Cardiac muscle cell (in vitro differentiated cells and primary cell): ENCODE data around the gene NFATC2. TPM values are rescaled to one million over a fixed set of nuclear protein-coding genes. Genes with fewer than 3 reads are reported as not detected.

Experiments used
- DNase-seq, 2 donors: peaks; one replicate each; pipeline versions ENCODE4 v3.0.0 to v3.0.0-alpha.2; 2010 to 2017; ENCODE audit warnings: low read depth in 1 of 2, low spot score in 1 of 2
- H3K27ac ChIP-seq: fragments of 200-600 bp; sonication (generic); 2 replicates; pipeline ENCODE4 v1.5.1; 2016
- H3K27me3 ChIP-seq: fragments of 200-600 bp; sonication (generic); 2 replicates; pipeline ENCODE4 v1.6.0; 2016; ENCODE audit warnings: control low read depth
- H3K36me3 ChIP-seq: fragments of 200-600 bp; sonication (generic); 2 replicates; pipeline ENCODE4 v1.5.1; 2016; ENCODE audit warnings: control low read depth
- H3K4me1 ChIP-seq: fragments of 200-600 bp; sonication (generic); 2 replicates; pipeline ENCODE4 v1.8.1; 2017; ENCODE audit warnings: low read depth, mild to moderate bottlenecking, mixed run types
- H3K4me3 ChIP-seq: fragments of 200-600 bp; sonication (generic); 2 replicates; pipeline ENCODE4 v1.5.1; 2016; ENCODE audit warnings: mild to moderate bottlenecking
- H3K9me3 ChIP-seq: fragments of 200-600 bp; sonication (generic); 2 replicates; pipeline ENCODE4 v1.5.1; 2017; ENCODE audit warnings: low read depth, mild to moderate bottlenecking, control low read depth
- CTCF ChIP-seq: IDR thresholded peaks from 2 replicates; pipeline ENCODE4 v1.5.1; 2012; ENCODE audit warnings: low read depth, mild to moderate bottlenecking, low read length
- polyA plus RNA-seq: library from polyadenylated mRNA; unstranded; fragments of >200 nt; fragmentation: Nextera tagmentation; extraction: Ambion mirVana; gene quantifications from 2 replicates; pipeline ENCODE4 v1.2.1, GENCODE V29; 2016
- total RNA-seq: library from RNA; depleted of rRNA; stranded (reverse); fragments of >200 nt; gene quantifications from 2 replicates; pipeline ENCODE4 v1.2.3, GENCODE V29; 2016

NFATC2 gene
- total and polyA plus RNA-seq, 2 experiments from 2014 or later = 5.8 to 17.0 TPM

GRCh38 chr20:51397137-51397536, 145.4 kb downstream of the NFATC2 start:
- Histone ChIP-seq H3K4me3 (no peak overlapping the region), H3K9me3 (no peaks in the 10 kb centered on the region), H3K4me1 (peaks cover 11% of the 10 kb centered on the region), H3K27ac (no peak overlapping the region), H3K27me3 (no peaks in the 10 kb centered on the region), H3K36me3 (no peaks in the 10 kb centered on the region)
- TF ChIP-seq CTCF = no peak
- no peak for DNase-seq

GRCh38 chr20:51396365-51396909, 146.1 kb downstream of the NFATC2 start:
- H3K4me3 ChIP-seq = no peak overlapping the region
- H3K27me3 ChIP-seq = no peaks in the 10 kb centered on the region
- DNase-seq = no peak

GRCh38 chr20:51394706-51395105, 147.8 kb downstream of the NFATC2 start:
- no peak for DNase-seq
- TF ChIP-seq CTCF = no peak
- H3K27me3 ChIP-seq = no peaks in the 10 kb centered on the region
- peak overlapping the region; percentile 79 for H3K27ac ChIP-seq
- H3K4me3 ChIP-seq = no peak overlapping the region
- H3K4me1 ChIP-seq = peaks cover 11% of the 10 kb centered on the region
- no peaks in the 10 kb centered on the region for H3K9me3 ChIP-seq
- H3K36me3 ChIP-seq = peaks cover 4% of the 10 kb centered on the region

More at GRCh38 chr20:51396365-51396909, 146.1 kb downstream of the NFATC2 start:
- Histone ChIP-seq H3K4me1 (peaks cover 11% of the 10 kb centered on the region), H3K27ac (peak overlapping the region; percentile 25), H3K36me3 (no peaks in the 10 kb centered on the region), H3K9me3 (no peaks in the 10 kb centered on the region)
- no peak for TF ChIP-seq CTCF

- Histone ChIP-seq H3K27ac (peak overlapping the region; percentile 79), H3K36me3 (peaks cover 4% of the 10 kb centered on the region), H3K4me1 (peaks cover 11% of the 10 kb centered on the region), H3K9me3 (no peaks in the 10 kb centered on the region), H3K4me3 (no peak overlapping the region), H3K27me3 (no peaks in the 10 kb centered on the region)
- peak in 1 of 2 donors; percentile 69 for DNase-seq
- no peak for TF ChIP-seq CTCF
Measured at GRCh38 chr20:51393571-51393970, 148.9 kb downstream of the NFATC2 start.

GRCh38 chr20:51392614-51393186, 149.8 kb downstream of the NFATC2 start:
- Histone ChIP-seq H3K36me3 (peaks cover 4% of the 10 kb centered on the region), H3K4me1 (peaks cover 11% of the 10 kb centered on the region), H3K9me3 (no peaks in the 10 kb centered on the region), H3K27ac (peak overlapping the region; percentile 79), H3K27me3 (no peaks in the 10 kb centered on the region), H3K4me3 (no peak overlapping the region)
- no peak for DNase-seq
- no peak for TF ChIP-seq CTCF
